T47D (cell line): ENCODE data around the gene LLCFC1.

Experiments used
- DNase-seq, 2 experiments: peaks; one replicate each; pipeline versions ENCODE4 v3.0.0 to v3.0.0-alpha.2; 2011 to 2012; ENCODE audit warnings: low read depth in 1 of 2, low spot score in 1 of 2
- JUND ChIP-seq: IDR thresholded peaks from 2 replicates; pipeline ENCODE4 v1.6.1; 2012; ENCODE audit warnings: low read depth
- in situ Hi-C: cut with HindIII; loops from 2 replicates; pipeline ENCODE4 v1.10.0; 2016; ENCODE audit warnings: low sequenced_read_pairs, low pct_unique_long_range_greater_than_20kb

Gene LLCFC1

GRCh38 chr7:142916508-142916907 is 22.8 kb upstream of the LLCFC1 start:
- no peak for TF ChIP-seq JUND
- DNase-seq: no peak
- in situ Hi-C loops: no loop called here

GRCh38 chr7:142917447-142917846 is 21.8 kb upstream of the LLCFC1 start:
- in situ Hi-C loops: no loop called here
- TF ChIP-seq JUND: no peak
- no peak for DNase-seq

GRCh38 chr7:142918901-142919300 is 20.4 kb upstream of the LLCFC1 start:
- no peak for DNase-seq
- in situ Hi-C loops: no loop called here
- no peak for TF ChIP-seq JUND

GRCh38 chr7:142919656-142920055 is 19.6 kb upstream of the LLCFC1 start:
- in situ Hi-C loops: no loop called here
- DNase-seq: no peak
- TF ChIP-seq JUND: no peak

GRCh38 chr7:142923391-142923790 is 15.9 kb upstream of the LLCFC1 start:
- in situ Hi-C loops: no loop called here
- TF ChIP-seq JUND: no peak
- DNase-seq: no peak

- in situ Hi-C loops: no loop called here
- no peak for TF ChIP-seq JUND
- DNase-seq: no peak
These were observed 13.9 kb upstream of the LLCFC1 start for GRCh38 chr7:142925413-142925812.

GRCh38 chr7:142927085-142927745 is 12.1 kb upstream of the LLCFC1 start:
- in situ Hi-C loops: no loop called here
- DNase-seq: peak in 1 of 2 experiments; percentile 49

GRCh38 chr7:142927949-142928348 is 11.3 kb upstream of the LLCFC1 start:
- TF ChIP-seq JUND: no peak
- in situ Hi-C loops: no loop called here
- DNase-seq: no peak

More at GRCh38 chr7:142927085-142927745, 12.1 kb upstream of the LLCFC1 start:
- TF ChIP-seq JUND: no peak

- in situ Hi-C loops: no loop called here
- no peak for DNase-seq
- TF ChIP-seq JUND: no peak
These were observed 9.1 kb upstream of the LLCFC1 start for GRCh38 chr7:142930126-142930730.

GRCh38 chr7:142932386-142933091 is 6.7 kb upstream of the LLCFC1 start:
- no peak for DNase-seq
- no peak for TF ChIP-seq JUND
- in situ Hi-C loops: no loop called here

GRCh38 chr7:142933092-142933475 is 6.2 kb upstream of the LLCFC1 start:
- TF ChIP-seq JUND: no peak
- in situ Hi-C loops: no loop called here
- DNase-seq: no peak

GRCh38 chr7:142933624-142934023 is 5.7 kb upstream of the LLCFC1 start, which contains the start of gene TRPV5:
Gene TRPV5 (minus strand): TSS chr7:142933746. CDS start chr7:142933459, 287 bp downstream.
- TF ChIP-seq JUND: no peak
- in situ Hi-C loops: no loop called here
- no peak for DNase-seq

GRCh38 chr7:142934056-142934455 is 5.2 kb upstream of the LLCFC1 start:
- TF ChIP-seq JUND: no peak
- DNase-seq: no peak
- in situ Hi-C loops: no loop called here
